Superior temporal gyrus (tissue), 1 donor: ENCODE data around the gene TNFSF9.
"Not testable (repeated sequence)": the region's sequence is repeated elsewhere in the genome, so short reads cannot be mapped to it uniquely, and the experiment has no call there.

Experiments
- DNase-seq: peaks from one replicate; pipeline ENCODE4 v3.0.0-alpha.2; 2016; ENCODE audit errors: extremely low spot score

The TNFSF9 gene

DNA sequence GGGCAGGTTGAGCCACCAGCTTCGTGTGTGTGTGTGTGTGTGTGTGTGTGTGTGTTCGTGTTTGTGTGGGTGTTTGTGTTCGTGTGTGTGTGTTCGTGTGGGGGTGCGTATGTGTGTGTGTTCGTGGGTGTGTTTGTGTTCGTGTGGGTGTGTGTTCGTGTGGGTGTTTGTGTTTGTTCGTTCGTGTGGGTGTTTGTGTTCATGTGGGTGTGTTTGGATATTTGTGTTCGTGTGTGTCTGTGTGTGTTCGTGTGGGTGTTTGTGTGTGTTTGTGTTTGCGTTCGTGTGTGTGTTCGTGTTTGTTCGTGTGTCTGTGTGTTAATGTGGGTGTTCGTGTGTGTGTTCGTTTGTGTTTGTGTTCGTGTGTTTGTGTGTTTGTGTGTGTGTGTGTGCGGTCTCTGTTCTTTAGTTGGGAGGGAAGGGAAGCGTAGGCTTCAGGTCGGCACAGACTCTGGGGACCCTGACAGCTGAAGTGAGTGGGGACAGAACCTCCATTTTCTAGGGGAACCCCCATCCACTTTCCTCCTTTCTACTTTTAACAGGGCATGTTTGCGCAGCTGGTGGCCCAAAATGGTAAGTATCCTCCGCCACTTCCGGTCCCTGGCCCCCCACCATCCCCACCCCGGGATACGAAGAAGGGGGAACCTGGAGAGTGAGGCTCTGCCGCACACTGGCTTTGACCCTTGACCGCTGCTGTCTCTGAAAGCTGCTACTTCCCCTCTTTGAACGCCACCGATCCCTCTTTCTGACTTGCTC lies 1.6 kb downstream of the TNFSF9 start:
- DNase-seq = no peak

DNA sequence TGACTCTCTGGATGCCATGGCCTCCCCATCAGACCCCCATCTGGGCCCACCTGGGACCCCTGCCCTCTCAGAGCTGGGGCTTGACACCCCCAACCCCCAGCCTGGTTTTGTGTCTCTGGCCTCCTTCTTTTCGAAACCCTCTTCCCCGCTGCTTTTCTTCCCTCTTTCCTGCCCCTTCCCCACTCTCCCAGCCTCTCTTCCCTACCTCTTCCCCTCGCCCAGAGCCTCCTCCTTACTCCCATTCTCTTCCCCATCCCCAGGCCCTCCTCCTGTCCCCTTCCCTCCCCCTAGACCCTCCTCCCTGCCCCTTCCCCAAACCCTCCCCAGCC lies 2.1 kb downstream of the TNFSF9 start:
- DNase-seq = no peak

DNA sequence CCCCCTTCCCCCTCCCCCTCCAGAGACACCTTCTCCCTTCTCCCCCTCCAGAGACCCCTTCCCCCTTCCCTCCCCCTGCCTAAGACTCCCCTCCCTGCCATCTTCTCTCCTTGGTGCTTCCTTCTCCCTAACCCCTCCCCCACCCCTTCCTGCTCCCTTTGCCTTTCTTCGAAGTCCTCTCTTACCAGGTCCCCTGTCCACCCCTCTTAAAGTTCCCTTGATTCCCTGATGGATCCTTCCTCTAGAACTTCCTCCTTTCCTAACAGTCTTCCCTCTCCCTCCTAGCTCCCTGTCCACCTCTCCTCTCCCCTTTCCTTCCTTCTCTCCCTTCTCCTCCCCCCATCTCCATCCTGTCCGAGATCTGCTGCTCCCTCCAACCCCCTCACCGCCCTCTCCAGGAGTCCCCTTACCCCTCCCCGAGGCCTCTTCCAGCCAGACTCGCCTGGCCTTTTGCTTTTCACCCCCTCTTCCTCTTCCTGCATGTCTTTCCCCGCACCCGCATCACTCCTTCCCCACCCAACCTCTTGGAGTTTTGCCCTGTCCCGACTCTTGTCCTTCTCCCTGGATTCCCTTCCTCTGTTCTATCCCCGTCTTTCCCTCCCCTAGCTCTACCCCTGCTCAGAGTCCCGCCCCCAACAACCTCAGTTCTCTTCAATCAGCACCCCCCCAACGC lies 3.1 kb downstream of the TNFSF9 start:
- no peak for DNase-seq

DNA sequence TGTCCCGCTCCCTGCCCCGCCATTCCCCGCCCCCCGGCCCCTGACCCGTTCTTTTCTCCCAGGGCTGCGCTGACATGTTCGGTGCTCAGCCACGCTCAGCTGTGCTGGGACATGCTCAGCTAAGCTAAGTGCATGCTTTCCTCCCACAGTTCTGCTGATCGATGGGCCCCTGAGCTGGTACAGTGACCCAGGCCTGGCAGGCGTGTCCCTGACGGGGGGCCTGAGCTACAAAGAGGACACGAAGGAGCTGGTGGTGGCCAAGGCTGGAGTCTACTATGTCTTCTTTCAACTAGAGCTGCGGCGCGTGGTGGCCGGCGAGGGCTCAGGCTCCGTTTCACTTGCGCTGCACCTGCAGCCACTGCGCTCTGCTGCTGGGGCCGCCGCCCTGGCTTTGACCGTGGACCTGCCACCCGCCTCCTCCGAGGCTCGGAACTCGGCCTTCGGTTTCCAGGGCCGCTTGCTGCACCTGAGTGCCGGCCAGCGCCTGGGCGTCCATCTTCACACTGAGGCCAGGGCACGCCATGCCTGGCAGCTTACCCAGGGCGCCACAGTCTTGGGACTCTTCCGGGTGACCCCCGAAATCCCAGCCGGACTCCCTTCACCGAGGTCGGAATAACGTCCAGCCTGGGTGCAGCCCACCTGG lies 3.7 kb downstream of the TNFSF9 start:
- no peak for DNase-seq

DNA sequence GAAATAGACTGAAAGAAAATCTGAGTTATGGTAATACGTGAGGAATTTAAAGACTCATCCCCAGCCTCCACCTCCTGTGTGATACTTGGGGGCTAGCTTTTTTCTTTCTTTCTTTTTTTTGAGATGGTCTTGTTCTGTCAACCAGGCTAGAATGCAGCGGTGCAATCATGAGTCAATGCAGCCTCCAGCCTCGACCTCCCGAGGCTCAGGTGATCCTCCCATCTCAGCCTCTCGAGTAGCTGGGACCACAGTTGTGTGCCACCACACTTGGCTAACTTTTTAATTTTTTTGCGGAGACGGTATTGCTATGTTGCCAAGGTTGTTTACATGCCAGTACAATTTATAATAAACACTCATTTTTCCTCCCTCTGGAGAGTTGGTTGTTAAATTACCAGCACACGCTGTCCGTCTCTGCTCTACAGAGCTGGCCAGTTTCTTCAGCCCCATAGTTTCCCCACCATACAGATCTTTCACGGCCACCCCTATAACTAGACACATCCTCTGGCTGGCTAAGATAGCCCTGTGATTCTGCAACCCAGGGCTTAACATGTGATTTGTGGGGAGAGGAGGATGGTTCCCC lies 4.8 kb downstream of the TNFSF9 start:
- DNase-seq = no peak

DNA sequence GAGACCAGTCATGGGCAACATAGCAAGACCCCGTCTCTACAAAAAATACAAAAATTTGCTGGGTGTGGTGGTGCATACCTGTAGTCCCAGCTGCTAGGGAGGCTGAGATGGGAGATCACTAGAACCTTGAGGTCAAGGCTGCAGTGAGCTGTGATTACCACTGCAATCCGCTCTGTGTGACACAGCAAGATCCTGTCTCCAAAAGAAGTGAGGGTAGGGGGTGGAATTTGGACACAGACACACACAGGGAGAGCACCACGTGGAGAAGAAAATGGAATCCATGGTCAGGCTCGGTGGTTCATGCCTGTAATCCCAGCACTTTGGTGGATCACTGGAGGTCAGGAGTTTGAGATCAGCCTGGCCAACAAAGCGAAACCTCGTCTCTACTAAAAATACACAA lies 8.7 kb downstream of the TNFSF9 start:
- DNase-seq = no peak

DNA sequence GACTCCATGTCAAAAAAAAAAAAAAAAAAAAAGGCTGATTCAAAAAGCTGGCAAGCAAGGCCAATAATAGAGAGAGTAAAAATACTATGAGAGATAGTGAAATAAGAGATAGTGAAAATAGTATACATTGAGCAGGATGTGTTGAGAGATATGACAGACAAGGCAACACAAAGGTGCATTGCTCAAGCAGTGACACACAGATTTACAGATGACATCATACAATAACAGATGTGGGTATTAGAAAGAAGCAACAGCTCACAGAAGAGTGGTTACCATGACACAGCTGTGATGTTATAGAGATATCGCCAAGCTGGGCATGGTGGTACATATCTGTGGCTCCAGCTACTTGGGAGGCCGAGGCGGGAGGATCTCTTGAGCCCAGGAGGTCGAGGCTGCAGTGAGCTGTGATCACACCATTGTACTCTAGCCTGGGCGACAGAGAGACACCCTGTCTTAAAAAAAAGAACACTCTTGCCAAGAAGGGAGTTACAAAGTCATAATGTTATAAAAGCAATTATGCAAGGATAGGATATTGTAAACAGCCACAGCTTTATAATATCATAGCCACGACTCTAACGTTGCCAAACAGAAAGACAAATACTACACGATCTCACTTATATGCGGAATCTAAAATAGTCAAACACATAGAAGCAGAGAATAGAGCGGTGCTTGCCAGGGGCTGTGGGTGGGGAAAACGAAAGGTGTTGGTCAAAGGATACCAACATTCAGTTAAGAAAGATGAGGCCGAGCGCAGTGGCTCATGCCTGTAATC lies 10.3 kb downstream of the TNFSF9 start:
- DNase-seq = no peak

DNA sequence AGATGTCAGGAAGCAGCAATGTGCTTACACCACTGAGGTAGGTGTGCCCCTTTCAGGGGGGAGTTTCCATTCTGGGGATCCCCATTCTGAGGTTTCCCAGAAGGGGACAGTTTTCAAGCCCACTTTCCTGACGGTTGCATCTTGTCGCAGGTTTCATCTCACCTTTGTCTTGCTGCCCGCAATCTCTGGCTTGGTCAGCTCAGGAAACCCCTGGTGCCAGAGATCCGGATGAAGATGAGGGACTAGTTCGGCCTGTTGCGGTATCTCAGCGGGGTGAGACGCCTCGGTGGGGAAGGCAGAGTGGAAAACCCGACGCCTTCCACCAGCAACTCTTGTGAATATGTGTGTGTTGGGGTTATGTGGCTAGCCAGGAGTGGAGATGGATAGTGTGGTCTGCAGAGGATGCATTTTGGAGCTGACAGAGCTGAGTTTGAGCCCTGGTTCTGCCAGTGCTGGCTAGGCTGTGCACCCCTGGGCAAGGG lies 13.1 kb downstream of the TNFSF9 start:
- no peak for DNase-seq

DNA sequence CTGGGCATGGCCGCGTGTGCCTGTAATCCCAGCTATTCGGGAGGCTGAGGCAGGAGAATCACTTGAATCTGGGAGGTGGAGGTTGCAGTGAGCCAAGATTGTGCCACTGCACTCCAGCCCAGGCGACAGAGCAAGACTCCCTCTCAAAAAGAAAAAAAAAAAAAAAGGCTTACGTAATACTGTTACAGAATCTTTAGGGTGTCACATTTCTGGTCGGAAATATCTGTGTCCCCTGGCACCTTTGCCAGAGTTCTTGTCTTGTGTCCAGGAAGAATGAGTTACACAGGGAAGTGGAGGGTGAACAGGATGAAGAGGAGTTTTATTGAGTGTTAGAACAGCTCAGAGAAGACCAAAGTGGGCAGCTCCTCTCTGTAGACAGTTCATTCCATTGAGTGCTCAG lies 19.9 kb downstream of the TNFSF9 start:
- not testable (repeated sequence) for DNase-seq

DNA sequence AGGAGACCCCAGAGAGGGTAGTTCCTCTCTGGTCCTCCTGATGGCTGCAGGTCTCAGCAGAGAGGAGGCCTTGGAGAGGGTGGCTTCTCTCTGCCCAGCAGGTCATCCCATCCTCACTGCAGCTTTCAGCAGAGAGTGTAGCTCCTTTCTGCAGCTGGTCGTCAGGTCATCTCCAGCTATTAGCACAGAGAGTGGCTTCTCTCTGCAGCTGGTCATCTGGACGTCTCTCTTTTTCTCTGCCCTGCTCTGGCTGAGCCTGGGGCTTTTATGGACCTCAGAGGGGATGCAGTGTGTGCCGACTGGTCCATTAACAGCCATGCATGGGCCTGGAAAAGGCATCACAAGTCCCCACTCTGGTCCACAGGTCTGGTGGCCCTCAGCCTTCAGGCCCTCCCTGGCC lies 20.3 kb downstream of the TNFSF9 start:
- DNase-seq = no peak

DNA sequence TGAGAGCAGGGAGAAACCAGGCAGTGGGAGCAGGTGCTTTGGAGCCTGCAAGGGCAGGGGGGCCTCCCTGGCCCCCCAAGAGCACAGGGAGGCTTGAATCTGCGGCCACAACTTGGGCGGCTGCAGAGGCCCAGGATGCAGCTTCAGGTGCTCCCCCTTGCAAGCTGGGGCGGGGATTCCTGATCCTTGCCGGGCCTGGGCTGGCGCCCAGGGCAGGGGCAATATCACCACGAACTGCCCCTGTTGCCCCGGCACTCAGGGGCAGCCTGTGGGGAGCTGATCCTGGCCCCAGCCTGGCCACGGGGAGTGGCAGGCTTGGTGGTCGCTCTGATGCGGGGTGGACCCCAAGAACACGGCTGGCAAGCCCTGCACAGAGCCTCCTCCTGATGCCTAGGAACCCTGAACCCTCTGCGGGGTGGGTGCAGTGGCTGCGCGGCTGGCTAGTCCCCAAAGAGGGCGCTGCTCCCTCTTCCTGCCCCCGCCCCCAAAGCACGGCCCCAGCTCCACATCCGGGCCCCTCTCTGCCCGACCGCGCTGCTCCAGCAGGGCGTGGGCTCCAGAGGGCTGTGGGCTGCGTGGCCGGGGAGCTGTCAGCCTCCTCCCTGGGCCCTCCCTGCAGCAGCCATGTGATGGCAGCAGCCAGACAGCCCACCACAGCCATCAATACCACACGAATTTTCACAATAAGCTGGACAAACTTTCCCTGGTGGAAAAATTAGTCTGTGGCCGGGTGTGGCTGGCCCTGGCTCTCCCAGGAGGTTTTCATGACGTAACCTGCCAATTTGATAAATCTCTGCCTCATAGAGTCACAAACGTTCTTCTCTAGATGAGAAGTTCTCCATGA lies 21.0 kb downstream of the TNFSF9 start:
- no peak for DNase-seq

DNA sequence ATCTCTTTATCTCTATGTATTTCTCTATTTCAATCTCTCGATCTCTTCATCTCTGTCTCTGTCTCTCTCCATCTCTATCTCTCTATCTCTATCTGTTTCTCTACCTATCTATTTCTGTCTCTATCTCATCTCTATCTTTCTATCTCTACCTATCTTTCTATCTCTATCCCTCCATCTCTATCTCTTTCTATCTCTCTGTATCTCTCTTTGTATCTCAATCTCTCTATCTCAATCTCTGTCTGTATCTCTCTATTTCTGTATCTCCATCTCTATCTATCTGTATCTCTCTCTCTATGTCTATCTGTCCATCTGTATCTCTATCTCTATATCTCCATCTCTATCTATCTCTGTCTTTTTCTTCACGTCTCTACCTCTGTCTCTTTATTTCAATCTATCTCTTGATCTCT lies 25.2 kb downstream of the TNFSF9 start:
- no peak for DNase-seq

DNA sequence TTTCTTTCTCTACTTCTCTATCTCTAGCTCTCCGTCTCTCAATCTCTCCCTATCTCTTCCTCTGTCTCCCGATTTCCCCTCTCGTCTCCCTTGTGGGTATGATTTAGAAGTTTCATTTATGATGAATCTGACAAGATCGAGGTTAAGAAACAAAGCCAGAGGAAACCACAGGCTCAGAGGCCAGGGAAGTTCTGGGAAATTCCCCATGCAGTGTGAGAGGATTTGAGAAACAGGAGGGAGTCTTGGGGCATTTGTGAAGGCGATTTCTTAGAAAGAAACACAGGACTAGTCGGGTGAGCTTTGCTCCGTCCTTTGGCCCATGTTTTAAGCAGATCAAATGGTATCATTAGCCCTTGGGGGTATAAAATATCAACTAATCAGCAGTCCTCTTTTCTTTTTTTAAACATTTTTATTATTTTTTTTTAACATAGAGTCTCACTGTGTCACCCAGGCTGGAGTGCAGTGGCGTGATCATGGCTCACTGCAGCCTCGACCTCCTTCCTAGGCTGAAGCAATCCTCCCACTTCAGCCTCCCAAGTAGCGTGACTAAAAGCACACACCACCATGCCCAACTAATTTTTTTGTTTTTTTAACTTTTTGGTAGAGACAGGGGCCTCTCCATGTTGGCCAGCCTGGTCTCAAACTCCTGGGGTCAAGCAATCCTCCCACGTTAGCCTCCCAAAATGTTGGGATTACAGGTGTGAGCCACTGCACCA lies 25.8 kb downstream of the TNFSF9 start:
- no peak for DNase-seq

DNA sequence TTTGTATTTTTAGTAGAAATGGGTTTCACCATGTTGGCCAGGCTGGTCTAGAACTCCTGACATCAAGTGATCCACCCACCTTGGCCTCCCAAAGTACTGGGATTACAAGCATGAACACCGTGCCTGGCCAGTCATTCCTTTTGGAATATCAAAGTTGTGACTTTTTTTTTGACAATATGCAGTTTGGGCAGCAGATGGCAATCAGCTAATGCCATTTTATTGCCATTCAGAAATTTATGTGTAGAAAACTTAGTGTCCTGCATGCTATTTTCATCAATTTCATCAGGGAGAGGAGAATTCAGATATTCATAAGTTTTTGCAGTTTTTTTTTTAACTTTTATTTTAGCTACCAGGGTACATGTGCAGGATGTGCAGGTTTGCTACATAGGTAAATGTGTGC lies 31.6 kb downstream of the TNFSF9 start:
- not testable (repeated sequence) for DNase-seq

DNA sequence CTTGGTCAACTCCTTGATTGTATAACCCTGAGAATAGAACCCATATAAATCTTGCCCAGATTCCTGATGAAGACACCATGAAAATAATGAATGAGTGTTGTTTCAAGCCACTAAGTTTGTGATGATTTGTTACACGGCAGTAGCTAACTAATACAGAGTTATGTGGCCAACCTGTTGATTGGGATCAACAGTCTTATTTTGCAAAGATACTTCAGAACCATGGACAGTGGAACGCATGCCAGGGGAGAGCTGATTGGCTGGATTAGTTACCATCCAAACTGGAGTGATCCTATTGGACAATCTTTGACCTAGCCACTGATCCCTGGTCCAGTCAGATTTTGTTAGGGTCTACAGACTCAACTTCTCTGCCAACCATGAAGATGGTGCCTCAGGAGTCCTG lies 33.6 kb downstream of the TNFSF9 start:
- no peak for DNase-seq

DNA sequence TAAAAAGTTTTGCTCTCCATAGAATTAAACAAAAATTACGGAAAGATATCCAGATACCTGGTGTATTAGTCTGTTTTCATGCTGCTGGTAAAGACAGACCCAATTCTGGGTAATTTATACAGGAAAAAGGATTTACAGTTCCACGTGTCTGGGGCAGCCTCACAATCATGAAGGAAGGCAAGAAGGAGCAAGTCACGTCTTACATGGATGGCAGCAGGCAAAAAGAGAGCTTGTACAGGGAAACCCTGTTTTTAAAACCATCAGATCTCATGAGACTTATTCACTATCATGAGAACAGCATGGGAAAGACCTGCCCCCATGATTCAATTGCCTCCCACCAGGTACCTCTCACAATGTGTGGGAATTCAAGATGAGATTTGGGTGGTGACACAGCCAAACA lies 35.9 kb downstream of the TNFSF9 start:
- DNase-seq = not testable (repeated sequence)

DNA sequence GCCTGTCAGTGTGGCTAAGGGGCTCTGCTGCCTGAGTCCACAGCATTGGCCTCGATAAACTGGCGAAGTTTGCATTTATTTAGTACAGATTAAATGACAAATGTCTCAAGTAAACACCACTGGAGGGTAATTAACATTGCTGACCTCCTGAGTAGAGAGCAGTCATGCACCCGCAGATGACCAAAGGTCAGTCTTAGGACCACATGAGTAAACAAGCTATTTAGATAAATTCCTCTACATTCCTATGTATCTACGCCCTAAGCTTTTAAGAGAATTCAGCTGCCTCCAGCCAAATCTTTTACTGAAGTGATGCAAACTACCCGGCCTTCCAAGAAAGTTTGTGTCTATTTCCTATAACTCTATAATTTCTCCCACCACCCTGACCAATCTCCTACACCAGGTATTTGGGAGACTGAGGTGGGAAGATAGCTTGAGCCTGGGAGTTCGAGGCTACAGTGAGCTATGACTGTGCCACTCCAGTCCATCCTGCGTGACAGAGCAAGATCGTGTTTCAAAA lies 37.2 kb downstream of the TNFSF9 start:
- DNase-seq = no peak

DNA sequence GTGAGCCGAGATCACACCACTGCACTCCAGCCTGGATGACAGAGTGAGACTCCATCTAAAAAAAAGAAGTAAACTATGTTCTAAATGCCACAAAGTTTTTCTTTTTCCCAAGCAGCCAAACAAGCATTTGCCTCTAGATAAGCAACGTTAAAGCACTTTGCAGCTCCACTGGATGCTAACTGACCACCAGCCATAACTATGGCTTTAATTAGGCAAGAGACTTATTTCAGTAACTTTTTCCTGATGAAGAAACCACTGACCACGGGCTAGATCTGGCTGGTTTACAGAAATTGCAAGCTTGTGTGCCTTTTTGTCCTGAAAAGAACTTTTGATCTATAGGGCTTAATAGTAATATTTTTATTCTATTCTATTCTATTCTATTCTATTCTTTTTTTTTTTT lies 38.0 kb downstream of the TNFSF9 start:
- no peak for DNase-seq

DNA sequence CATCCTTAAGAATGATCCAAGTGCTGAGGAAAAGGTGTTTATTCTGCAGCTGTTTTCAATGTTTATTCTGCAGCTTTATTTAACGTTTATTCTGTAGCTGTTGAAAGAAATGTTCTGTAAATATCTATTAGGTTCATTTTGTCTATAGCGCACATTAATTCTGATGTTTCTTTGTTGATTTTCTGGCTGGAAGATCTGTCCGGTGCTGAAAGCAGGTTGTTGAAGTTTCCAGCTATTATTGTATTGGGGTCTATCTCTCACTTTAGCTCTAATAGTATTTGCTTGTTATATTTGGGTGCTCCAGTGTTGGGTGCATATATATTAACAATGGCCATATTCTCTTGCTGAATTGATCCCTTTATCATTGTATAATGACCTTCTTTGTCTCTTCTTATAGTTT lies 39.9 kb downstream of the TNFSF9 start:
- DNase-seq = no peak

DNA sequence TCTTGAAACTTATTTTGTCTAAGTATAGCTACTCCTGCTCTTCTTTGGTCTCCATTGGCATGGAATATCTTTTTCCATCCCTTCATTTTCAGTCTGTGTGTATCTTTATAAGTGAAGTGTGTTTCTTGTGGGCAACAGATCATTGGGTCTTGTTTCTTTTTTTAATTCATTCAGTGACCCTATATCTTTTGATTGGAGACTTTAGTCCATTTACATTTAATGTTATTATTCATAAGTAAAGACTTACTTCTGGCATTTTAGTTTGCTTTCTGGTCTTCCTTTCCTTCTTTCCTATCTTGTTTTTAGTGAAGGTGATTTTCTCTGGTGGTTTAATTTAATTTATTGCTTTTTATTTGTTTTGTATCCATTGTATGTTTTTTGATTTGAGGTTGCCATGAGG lies 40.3 kb downstream of the TNFSF9 start:
- no peak for DNase-seq
